NCI-H2171 (cell line): ENCODE data around the gene ABCG1.

Experiments used
- DNase-seq: peaks from one replicate; lab custom pipeline; 2025; lab: John Stamatoyannopoulos, UW

The ABCG1 gene

GRCh38 chr21:42251654-42252324 lies 32.8 kb downstream of the ABCG1 start:
- no peak for DNase-seq

DNA sequence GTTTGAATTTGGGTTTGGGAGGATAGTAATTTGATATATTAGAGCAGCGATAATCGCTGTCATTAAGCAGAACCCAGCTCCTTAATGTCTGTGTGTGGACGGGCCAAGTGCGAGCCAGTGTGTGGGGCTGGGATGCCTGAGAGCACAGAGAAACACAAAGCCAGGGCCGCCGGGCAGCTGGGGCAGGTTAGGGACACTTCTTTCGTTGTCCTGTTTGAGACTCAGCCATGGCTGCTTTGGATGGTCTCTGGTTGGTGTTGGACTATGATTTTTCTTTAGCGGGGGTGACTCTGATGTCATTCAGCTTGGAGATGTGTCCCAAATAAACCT lies 33.4 kb downstream of the ABCG1 start:
- no peak for DNase-seq

GRCh38 chr21:42252778-42253340 lies 33.9 kb downstream of the ABCG1 start:
- DNase-seq, result no peak

- no peak for DNase-seq
Observed at GRCh38 chr21:42253466-42253865, 34.5 kb downstream of the ABCG1 start.

DNA sequence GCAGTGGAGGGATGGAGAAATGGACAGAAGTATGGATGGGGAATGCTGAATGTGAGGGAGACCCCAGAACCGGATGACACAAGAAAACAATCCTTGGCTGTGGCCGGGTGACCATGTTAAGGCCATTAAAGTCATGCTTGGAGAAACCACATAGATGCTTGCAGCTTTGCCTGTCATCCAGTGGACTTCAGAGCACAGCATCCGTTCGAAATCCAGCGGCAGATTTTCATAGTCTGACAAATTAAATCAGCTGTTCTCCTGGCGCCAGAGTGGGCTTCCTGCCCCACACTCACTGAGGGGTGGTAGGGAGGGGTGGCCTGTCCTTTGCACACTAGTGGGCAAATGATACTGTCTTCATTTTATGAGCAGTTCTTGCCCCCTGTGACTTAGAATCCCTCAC lies 35.1 kb downstream of the ABCG1 start:
- no peak for DNase-seq

- DNase-seq, result no peak
Observed at GRCh38 chr21:42254651-42255601, 36.0 kb downstream of the ABCG1 start.

DNA sequence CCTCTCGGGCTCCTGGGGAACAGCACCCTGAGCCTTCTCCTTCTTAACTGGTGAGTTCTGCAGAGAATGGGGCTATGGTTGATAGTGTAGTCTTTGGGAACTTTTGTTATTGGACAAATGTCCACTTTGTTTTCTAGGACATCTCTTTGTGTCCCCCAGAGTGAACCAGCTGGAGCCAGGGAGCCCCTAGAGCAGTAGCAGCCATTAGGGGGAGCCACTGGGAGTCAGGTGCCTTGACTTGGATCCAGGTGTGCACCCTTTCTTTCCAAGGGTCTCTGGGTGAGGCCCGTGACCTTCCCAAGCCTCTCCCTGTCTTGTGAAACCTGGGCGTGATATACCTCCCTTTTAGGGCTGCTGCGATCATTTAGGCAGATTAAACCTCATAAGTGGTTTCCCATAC lies 36.9 kb downstream of the ABCG1 start:
- DNase-seq, result no peak

DNA sequence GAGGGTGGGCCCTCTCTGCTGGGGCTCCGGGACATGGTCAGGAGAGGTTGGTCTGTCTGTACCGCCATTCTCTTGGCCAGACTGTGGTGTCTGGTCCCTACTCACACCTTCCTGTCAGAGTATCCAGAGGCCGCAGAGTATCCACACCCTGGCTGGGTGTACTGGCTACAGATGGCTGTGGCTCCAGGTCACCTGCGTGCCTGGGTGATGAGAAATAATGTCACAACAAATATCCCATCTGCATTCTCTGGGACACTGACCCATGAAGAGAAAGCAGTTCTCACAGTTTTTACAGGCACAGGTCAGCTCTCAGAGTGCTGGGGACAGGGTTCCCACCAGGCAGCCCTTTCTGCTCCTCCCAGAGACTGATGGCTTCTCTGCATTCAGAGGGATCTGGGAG lies 37.4 kb downstream of the ABCG1 start:
- DNase-seq, result no peak

DNA sequence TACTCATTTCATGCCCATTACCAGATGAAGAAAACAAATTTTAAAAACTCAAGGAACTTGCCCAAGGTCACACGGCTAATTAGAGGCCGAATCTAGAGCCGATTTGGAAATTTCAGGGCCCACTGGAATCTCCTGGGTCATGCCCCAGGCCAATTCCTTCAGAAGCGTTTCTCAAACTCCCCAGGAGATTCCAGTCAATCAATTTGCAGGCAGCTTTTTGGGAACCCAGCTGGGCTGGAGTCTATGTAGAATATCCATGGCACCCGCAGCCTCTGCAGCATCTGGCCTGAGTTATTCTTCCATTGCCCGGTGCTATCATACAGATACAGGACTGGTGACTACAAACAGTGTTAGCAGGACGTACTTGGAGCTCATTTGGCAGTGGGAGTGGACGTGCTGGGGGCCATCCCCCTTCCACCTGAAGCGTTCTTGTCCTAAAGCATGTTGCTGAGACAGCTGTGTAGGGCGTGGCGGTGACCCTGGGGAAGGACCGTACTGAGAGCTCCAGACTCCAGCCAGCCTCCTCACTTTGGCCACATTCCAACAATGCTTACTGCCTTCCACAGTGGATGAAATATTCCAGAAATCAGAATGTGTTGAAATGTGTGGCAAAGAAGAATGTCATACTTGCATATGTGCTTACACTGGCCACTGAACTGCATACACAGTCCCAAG lies 38.3 kb downstream of the ABCG1 start:
- DNase-seq, result no peak

- DNase-seq, result peak; percentile 8
Observed at GRCh38 chr21:42258150-42258884, 39.4 kb downstream of the ABCG1 start.

- no peak for DNase-seq
Observed at GRCh38 chr21:42258885-42259407, 40.0 kb downstream of the ABCG1 start.

DNA sequence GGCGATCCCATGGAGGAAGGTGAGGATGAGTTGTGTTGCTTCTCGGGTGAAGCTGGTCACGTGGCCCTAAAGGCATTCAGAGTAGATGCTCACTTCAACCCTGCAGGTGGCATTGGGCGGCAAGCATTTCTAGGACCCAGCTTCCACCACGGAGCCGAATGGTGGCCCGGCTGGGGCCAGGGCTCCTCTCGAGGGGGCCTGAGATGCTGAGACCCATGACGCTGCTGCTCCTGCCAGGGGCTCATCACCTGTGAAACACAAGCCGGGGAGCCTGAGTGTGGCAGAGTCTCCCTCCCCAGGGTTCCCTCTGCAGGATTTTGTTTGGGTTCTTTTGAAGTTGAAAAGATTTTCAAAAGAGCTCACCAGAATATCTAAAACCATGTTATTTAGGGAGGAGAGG lies 41.2 kb downstream of the ABCG1 start:
- no peak for DNase-seq

DNA sequence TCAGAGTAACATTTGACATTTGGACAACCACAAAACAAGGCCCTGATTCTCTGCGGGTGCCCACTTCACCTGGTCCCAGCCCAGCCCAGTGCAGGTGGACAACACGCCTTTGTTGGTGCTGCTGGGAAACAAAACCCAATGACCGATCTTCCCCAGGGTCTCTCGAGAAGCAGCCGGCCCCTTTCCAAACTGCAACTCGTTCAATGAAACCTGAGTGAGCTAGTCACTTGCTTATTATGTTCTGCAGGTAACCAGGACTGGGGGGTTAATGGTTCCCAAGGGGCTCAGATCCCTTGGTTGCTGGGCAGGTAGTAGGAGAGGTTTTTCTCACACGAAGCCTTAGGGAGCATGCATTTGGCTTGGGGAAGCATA lies 42.9 kb downstream of the ABCG1 start:
- no peak for DNase-seq

DNA sequence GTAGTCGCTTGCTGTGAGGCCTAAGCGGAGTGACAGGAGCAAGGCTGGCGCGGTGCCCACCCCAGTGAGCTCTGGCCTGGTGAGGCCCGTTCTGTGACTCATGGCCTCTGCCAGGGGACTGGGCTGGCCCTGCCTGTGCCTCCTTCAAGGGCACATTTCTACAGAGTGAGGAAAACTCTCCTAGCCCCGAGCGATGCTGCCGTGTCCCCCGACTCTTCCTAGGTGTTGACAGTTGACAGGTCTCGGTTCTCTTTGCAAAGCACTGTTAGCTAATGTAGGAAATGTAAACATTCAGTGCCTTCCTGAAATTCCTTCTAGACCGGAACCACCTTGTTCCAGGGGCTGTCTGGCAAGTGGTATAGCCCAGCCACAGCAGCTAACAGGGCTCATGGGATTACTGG lies 43.9 kb downstream of the ABCG1 start:
- no peak for DNase-seq

DNA sequence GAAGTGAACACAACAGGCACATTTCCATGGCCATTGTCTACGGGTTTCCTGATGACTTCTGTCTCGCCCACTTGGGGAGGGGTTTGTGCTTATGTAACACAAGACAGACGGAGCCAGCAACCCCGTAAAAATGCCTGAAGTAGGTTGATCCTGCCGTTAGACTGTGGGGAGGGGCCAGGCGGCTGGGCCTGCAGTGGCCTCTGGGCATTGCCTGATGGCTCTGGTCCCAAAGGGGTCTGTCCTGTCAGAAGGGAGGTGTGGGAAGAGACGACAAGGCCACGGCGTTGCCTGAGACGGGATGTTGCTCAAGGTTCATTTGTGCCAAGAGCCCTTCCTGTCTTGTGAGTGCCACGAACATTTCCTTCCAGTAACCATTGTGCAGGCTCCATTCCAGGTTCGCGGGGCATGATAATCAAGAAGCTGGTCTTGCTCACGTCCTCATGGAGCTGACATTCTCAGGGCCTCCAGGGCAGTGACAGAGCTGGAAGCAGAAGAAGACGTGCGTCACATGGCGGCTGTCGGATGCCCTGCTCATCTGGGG lies 44.7 kb downstream of the ABCG1 start:
- no peak for DNase-seq

GRCh38 chr21:42264245-42265195 lies 45.6 kb downstream of the ABCG1 start:
- no peak for DNase-seq

- no peak for DNase-seq
Observed at GRCh38 chr21:42265231-42265812, 46.4 kb downstream of the ABCG1 start.

DNA sequence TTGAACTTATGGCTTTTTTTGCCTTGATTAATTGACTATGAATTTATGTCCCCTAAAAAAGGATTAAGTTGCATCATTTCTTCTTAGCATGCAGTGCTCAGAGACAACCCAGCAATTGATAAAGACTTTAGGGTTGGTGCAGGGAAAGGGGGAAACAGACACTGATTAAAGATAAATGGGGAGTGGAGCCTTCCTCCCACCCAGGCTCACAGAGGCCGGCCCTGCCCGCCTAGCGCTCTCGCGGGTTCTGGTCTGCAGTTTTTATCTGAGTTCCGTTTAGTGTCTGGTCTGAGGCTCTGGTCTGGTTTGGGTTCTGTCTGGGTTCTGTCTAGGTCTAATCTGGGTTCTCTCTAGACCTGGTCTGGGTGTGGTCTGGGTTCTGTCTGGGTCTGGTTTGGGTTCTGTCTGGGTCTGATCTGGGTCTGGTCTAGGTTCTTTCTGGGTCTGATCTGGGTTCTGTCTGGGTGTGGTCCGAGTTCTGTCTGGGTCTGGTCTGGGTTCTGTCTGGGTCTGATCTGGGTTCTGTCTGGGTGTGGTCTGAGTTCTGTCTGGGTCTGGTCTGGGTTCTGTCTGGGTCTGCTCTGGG lies 48.1 kb downstream of the ABCG1 start:
- no peak for DNase-seq

- DNase-seq, result no peak
Observed at GRCh38 chr21:42269386-42269785, 50.4 kb downstream of the ABCG1 start.

- DNase-seq, result no peak
Observed at GRCh38 chr21:42271065-42271464, 52.1 kb downstream of the ABCG1 start.
